Testis (tissue), 3 donors: Measurements from ENCODE around the gene HPGDS. TPM values are rescaled to one million over a fixed set of nuclear protein-coding genes. Genes with fewer than 3 reads are reported as not detected.
"Not testable (repeated sequence)": the region's sequence is repeated elsewhere in the genome, so short reads cannot be mapped to it uniquely, and the experiment has no call there.

Experiments
- DNase-seq: peaks from one replicate; pipeline ENCODE4 v3.0.0-alpha.2; 2019
- H3K27ac ChIP-seq, 2 donors: fragments of 200-600 bp; sonication (generic); one replicate each; pipeline ENCODE4 v1.5.1; 2019
- H3K27me3 ChIP-seq: fragments of 200-600 bp; sonication (generic); one replicate; pipeline ENCODE4 v1.5.1; 2019
- H3K36me3 ChIP-seq: fragments of 200-600 bp; sonication (generic); one replicate; pipeline ENCODE4 v1.5.1; 2017; ENCODE audit warnings: low read depth; ENCODE audit errors: missing control alignments
- H3K4me1 ChIP-seq: fragments of 200-600 bp; sonication (generic); one replicate; pipeline ENCODE4 v1.5.1; 2019
- H3K4me3 ChIP-seq, 2 donors: fragments of 200-600 bp; sonication (generic); one replicate each; pipeline ENCODE4 v1.5.1; 2017 to 2019
- H3K9me3 ChIP-seq: fragments of 200-600 bp; sonication (generic); one replicate; pipeline ENCODE4 v1.5.1; 2017
- CTCF ChIP-seq, 3 experiments: fragments of 450-650 bp in 2 of 3; fragments of 200-600 bp in 1 of 3; sonication (generic) in 1 of 3; IDR thresholded peaks; one replicate each; pipeline ENCODE4 v1.5.1; 2016 to 2019; ENCODE audit warnings: antibody characterized with exemption in 3 of 3, mild to moderate bottlenecking in 2 of 3, moderate library complexity in 1 of 3
- POLR2A ChIP-seq: fragments of 450-650 bp; IDR thresholded peaks from one replicate; pipeline ENCODE4 v1.6.1; 2017; ENCODE audit warnings: antibody characterized with exemption, mild to moderate bottlenecking, moderate library complexity
- WGBS, 2 donors: methylation state at CpG; one replicate each; pipeline ENCODE4 v1.1.5; 2018; 5-methylcytosine and 5-hydroxymethylcytosine counted together
- intact Hi-C: fragments of 100-400 bp; cut with DNase I; formaldehyde crosslinking; loops from one replicate; pipeline ENCODE4 v1.15.1; 2023; ENCODE audit warnings: low total_unique reads
- polyA plus RNA-seq: library from polyadenylated mRNA; stranded (reverse); fragments of 350-450 nt; fragmentation: Illumina TruSeq; extraction: RNeasy Lipid Tissue Mini Kit (QIAGEN cat#74804); gene quantifications from one replicate; pipeline ENCODE4 v1.2.3, GENCODE V29; 2014; ENCODE audit warnings: low read depth, low replicate concordance; ENCODE audit not compliant: insufficient read depth
- total RNA-seq, 2 donors: library from RNA; depleted of rRNA; stranded (reverse); fragments of >200 nt; gene quantifications; one replicate each; pipeline ENCODE4 v1.2.3, GENCODE V29; 2016

HPGDS gene
- total and polyA plus RNA-seq, 3 donors from 2014 or later, result 0.39 to 1.7 (median 0.68) TPM

- no peaks in the 10 kb centered on the region for H3K27me3 ChIP-seq
- no peaks in the 10 kb centered on the region for H3K4me1 ChIP-seq
- H3K27ac ChIP-seq, result no peak overlapping the region
- H3K36me3 ChIP-seq, result no peaks in the 10 kb centered on the region
- TF ChIP-seq CTCF (IDR thresholded peaks at IDR 0.05) (no peak), POLR2A (no peak)
- H3K4me3 ChIP-seq, result no peak overlapping the region
- intact Hi-C loops, result no loop called here
- H3K9me3 ChIP-seq, result no peaks in the 10 kb centered on the region
- 88 to 91% methylated on average over 3 of the region's 3 CpGs for WGBS, 2 donors
- no peak for DNase-seq
Measured at GRCh38 chr4:94341481-94342370, 910 bp downstream of the HPGDS start.

- H3K27ac ChIP-seq, result no peak overlapping the region
- DNase-seq, result no peak
- intact Hi-C loops, result no loop called here
- no peak for TF ChIP-seq POLR2A
- no peak for TF ChIP-seq CTCF (IDR thresholded peaks at IDR 0.05)
- no peaks in the 10 kb centered on the region for H3K9me3 ChIP-seq
- H3K36me3 ChIP-seq, result no peaks in the 10 kb centered on the region
- WGBS, 2 donors, result 41 to 55% methylated on average over 9 of the region's 9 CpGs
- H3K4me3 ChIP-seq, result no peak overlapping the region
- H3K27me3 ChIP-seq, result no peaks in the 10 kb centered on the region
- no peaks in the 10 kb centered on the region for H3K4me1 ChIP-seq
Measured at GRCh38 chr4:94339779-94340178, 2.9 kb downstream of the HPGDS start.

GRCh38 chr4:94338681-94339351, 3.8 kb downstream of the HPGDS start:
- DNase-seq, result no peak
- 62 to 69% methylated on average over 4 of the region's 4 CpGs for whole genome bisulfite sequencing, 2 donors
- no peak for TF ChIP-seq POLR2A
- no peak for TF ChIP-seq CTCF (IDR thresholded peaks at IDR 0.05)
- intact Hi-C loops, result no loop called here
- Histone ChIP-seq H3K27me3 (no peaks in the 10 kb centered on the region), H3K4me1 (no peaks in the 10 kb centered on the region), H3K4me3 (no peak overlapping the region), H3K9me3 (no peaks in the 10 kb centered on the region), H3K27ac (no peak overlapping the region), H3K36me3 (no peaks in the 10 kb centered on the region)

- H3K36me3 ChIP-seq, H3K4me3 ChIP-seq, DNase-seq, H3K9me3 ChIP-seq, intact Hi-C loops, H3K27me3 ChIP-seq, H3K27ac ChIP-seq, H3K4me1 ChIP-seq: not testable (repeated sequence)
- WGBS, 2 donors, result 68 to 77% methylated on average over 5 of the region's 5 CpGs
Measured at GRCh38 chr4:94336791-94337190, 5.8 kb downstream of the HPGDS start.

- intact Hi-C loops, result no loop called here
- Histone ChIP-seq H3K27me3 (no peaks in the 10 kb centered on the region), H3K4me1 (no peaks in the 10 kb centered on the region), H3K9me3 (no peaks in the 10 kb centered on the region), H3K27ac (no peak overlapping the region), H3K36me3 (no peaks in the 10 kb centered on the region), H3K4me3 (no peak overlapping the region)
- TF ChIP-seq POLR2A, result no peak
- no peak for TF ChIP-seq CTCF (IDR thresholded peaks at IDR 0.05)
- WGBS, 2 donors, result 59 to 85% methylated on average over 3 of the region's 3 CpGs
- no peak for DNase-seq
Measured at GRCh38 chr4:94336303-94336702, 6.3 kb downstream of the HPGDS start.
